Adrenal gland (tissue), 12 donors: ENCODE data around the gene CBARP. TPM values are rescaled to one million over a fixed set of nuclear protein-coding genes. Genes with fewer than 3 reads are reported as not detected.
A peak's percentile ranks its signal among the peaks of the same experiment; 100 is the strongest.
"Not testable (repeated sequence)": the region's sequence is repeated elsewhere in the genome, so short reads cannot be mapped to it uniquely, and the experiment has no call there.

Experiments used
- DNase-seq, 7 donors: peaks; one replicate each; pipeline ENCODE4 v3.0.0-alpha.2; 2019 to 2020
- H3K27ac ChIP-seq, 5 donors: fragments of 200-600 bp; sonication (generic) in 4 of 5; 1 replicate in 3 of 5; 2 replicates in 2 of 5; pipeline versions ENCODE4 v1.5.1 to v1.8.0; 2016 to 2020; ENCODE audit warnings: mild to moderate bottlenecking in 1 of 5
- H3K27me3 ChIP-seq: fragments of 200-600 bp; 2 replicates; pipeline ENCODE4 v1.8.0; 2021
- H3K36me3 ChIP-seq, 2 donors: fragments of 200-600 bp; replicated peaks in 1 of 2; 1 replicate in 1 of 2; 2 replicates in 1 of 2; pipeline versions ENCODE4 v1.5.1 to v1.8.0; 2018 to 2022
- H3K4me1 ChIP-seq, 2 donors: fragments of 200-600 bp; replicated peaks in 1 of 2; 1 replicate in 1 of 2; 2 replicates in 1 of 2; pipeline versions ENCODE4 v1.5.1 to v1.8.0; 2018 to 2021
- H3K4me3 ChIP-seq, 4 donors: fragments of 200-600 bp; sonication (generic) in 3 of 4; one replicate each; pipeline ENCODE4 v1.5.1; 2016 to 2018
- H3K9me3 ChIP-seq, 3 donors: fragments of 200-600 bp; sonication (generic) in 1 of 3; replicated peaks in 1 of 3; 1 replicate in 2 of 3; 2 replicates in 1 of 3; pipeline versions ENCODE4 v1.5.1 to v1.8.0; 2016 to 2021
- POLR2A ChIP-seq, 2 donors: fragments of 450-650 bp; IDR thresholded peaks; one replicate each; pipeline ENCODE4 v1.6.1; 2017; ENCODE audit warnings: antibody characterized with exemption in 2 of 2, mild to moderate bottlenecking in 2 of 2, moderate library complexity in 1 of 2
- WGBS, 4 donors: extraction: QIAGEN DNeasy Blood & Tissue Kit in 2 of 4; methylation state at CpG; one replicate each; pipeline versions ENCODE4 v1.1.5 to v1.1.7; 2013 to 2017; 5-methylcytosine and 5-hydroxymethylcytosine counted together
- intact Hi-C, 2 donors: fragments of 100-400 bp; cut with DNase I; formaldehyde crosslinking; loops; one replicate each; pipeline versions ENCODE4 v1.14.1 to v1.15.0; 2022 to 2023
- polyA plus RNA-seq, 3 donors: library from polyadenylated mRNA; stranded (reverse); fragments of 200-250 nt in 2 of 3; fragments of 350-450 nt in 1 of 3; fragmentation: Illumina TruSeq in 1 of 3; extraction: RNeasy Lipid Tissue Mini Kit (QIAGEN cat#74804) in 1 of 3; gene quantifications; one replicate each; pipeline ENCODE4 v1.2.3, GENCODE V29; 2013 to 2014
- total RNA-seq, 9 donors: library from RNA; depleted of rRNA in 4 of 9; stranded (reverse); fragments of >200 nt in 4 of 9; fragments of 120-200 nt in 1 of 9; fragmentation: NEBNext Ultra II Directional in 1 of 9; extraction: Animal tissue kit (Norgen Biotek cat#: 25700) in 1 of 9; gene quantifications; one replicate each; pipeline versions ENCODE4 v1.1.0 to v1.2.4, GENCODE V29; 2013 to 2023
- TF ChIP-seq, protein P1 (sequence below), 6 experiments: fragments of 450-650 bp in 4 of 6; fragments of 200-600 bp in 2 of 6; sonication (generic) in 1 of 6; IDR thresholded peaks; 1 replicate in 5 of 6; 2 replicates in 1 of 6; pipeline versions ENCODE4 v1.5.1 to v1.8.0; 2016 to 2021; ENCODE audit warnings: antibody characterized with exemption in 6 of 6, mild to moderate bottlenecking in 2 of 6, moderate library complexity in 1 of 6
- donor health status: healthy with polysubstance abuse.
- donor health status: Bipolar disorder and iron deficiency.
- donor health status: DM: yes; HTN: yes; CAD: no.
- donor health status: DM: no; HTN: no; CAD: no.
- donor health status: DM: no; HTN: no; CAD: no.
- donor health status: DM: yes; HTN: yes; CAD: no.

The CBARP gene
- total and polyA plus RNA-seq, 12 donors, result 0.09 to 9.3 (median 1.8) TPM; not detected in 2

DNA sequence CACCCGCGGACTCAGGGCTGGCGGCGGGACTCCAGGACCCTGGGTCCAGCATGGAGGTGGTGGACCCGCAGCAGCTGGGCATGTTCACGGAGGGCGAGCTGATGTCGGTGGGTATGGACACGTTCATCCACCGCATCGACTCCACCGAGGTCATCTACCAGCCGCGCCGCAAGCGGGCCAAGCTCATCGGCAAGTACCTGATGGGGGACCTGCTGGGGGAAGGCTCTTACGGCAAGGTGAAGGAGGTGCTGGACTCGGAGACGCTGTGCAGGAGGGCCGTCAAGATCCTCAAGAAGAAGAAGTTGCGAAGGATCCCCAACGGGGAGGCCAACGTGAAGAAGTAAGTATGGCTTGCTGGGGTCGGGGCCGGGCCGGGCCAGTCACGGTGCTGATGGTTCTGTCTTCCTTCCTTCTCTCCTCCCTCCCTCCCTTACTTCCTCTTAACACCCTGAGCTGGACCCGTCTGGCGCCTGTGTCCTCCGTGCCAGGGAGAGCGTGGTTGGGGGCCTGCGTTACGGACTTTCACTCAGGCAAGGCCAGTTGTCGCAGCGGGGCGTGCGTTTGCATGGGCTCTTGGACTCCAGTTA lies 30.8 kb downstream of the CBARP start:
- 1 to 2% (median 1%) methylated on average over 17 to 38 of the region's 38 CpGs for WGBS, 4 donors
- peak in 4 of 7 donors; percentile 26 to 53 (median 40) for DNase-seq
- H3K27ac ChIP-seq, result peak overlapping the region; percentile 58 to 91 (median 79)
- TF ChIP-seq POLR2A (IDR thresholded peaks at IDR 0.05), result no peak
- TF ChIP-seq, protein P1, sequence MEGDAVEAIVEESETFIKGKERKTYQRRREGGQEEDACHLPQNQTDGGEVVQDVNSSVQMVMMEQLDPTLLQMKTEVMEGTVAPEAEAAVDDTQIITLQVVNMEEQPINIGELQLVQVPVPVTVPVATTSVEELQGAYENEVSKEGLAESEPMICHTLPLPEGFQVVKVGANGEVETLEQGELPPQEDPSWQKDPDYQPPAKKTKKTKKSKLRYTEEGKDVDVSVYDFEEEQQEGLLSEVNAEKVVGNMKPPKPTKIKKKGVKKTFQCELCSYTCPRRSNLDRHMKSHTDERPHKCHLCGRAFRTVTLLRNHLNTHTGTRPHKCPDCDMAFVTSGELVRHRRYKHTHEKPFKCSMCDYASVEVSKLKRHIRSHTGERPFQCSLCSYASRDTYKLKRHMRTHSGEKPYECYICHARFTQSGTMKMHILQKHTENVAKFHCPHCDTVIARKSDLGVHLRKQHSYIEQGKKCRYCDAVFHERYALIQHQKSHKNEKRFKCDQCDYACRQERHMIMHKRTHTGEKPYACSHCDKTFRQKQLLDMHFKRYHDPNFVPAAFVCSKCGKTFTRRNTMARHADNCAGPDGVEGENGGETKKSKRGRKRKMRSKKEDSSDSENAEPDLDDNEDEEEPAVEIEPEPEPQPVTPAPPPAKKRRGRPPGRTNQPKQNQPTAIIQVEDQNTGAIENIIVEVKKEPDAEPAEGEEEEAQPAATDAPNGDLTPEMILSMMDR (IDR thresholded peaks at IDR 0.05), result no peak
- peaks cover 0 to 10% of the 10 kb centered on the region in 2 donors for H3K36me3 ChIP-seq
- H3K27me3 ChIP-seq, result no peaks in the 10 kb centered on the region
- H3K9me3 ChIP-seq, result no peaks in the 10 kb centered on the region
- H3K4me3 ChIP-seq, result peak overlapping the region; percentile 34 to 93 (median 52)
- intact Hi-C loops, result no loop called here
- H3K4me1 ChIP-seq, result peaks cover 37 to 58% of the 10 kb centered on the region in 2 donors

DNA sequence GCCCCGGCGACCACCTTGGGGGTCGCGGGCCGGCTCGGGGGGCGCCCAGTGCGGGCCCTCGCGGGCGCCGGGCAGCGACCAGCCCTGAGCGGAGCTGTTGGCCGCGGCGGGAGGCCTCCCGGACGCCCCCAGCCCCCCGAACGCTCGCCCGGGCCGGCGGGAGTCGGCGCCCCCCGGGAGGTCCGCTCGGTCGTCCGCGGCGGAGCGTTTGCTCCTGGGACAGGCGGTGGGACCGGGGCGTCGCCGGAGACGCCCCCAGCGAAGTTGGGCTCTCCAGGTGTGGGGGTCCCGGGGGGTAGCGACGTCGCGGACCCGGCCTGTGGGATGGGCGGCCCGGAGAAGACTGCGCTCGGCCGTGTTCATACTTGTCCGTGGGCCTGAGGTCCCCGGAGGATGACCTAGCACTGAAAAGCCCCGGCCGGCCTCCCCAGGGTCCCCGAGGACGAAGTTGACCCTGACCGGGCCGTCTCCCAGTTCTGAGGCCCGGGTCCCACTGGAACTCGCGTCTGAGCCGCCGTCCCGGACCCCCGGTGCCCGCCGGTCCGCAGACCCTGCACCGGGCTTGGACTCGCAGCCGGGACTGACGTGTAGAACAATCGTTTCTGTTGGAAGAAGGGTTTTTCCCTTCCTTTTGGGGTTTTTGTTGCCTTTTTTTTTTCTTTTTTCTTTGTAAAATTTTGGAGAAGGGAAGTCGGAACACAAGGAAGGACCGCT lies 31.5 kb downstream of the CBARP start:
- TF ChIP-seq, protein P1 (IDR thresholded peaks at IDR 0.05), result no peak
- no peak for TF ChIP-seq POLR2A (IDR thresholded peaks at IDR 0.05)
- H3K36me3 ChIP-seq, result peaks cover 0 to 10% of the 10 kb centered on the region in 2 donors
- H3K9me3 ChIP-seq, result no peaks in the 10 kb centered on the region
- 0 to 1% (median 1%) methylated on average over 21 to 78 of the region's 78 CpGs for WGBS, 4 donors
- peak in 4 of 7 donors; percentile 24 to 42 (median 34) for DNase-seq
- peak overlapping the region; percentile 34 to 93 (median 52) for H3K4me3 ChIP-seq
- peak overlapping the region; percentile 58 to 91 (median 79) for H3K27ac ChIP-seq
- intact Hi-C loops, result no loop called here
- H3K4me1 ChIP-seq, result peaks cover 37 to 52% of the 10 kb centered on the region in 2 donors
- H3K27me3 ChIP-seq, result no peaks in the 10 kb centered on the region

DNA sequence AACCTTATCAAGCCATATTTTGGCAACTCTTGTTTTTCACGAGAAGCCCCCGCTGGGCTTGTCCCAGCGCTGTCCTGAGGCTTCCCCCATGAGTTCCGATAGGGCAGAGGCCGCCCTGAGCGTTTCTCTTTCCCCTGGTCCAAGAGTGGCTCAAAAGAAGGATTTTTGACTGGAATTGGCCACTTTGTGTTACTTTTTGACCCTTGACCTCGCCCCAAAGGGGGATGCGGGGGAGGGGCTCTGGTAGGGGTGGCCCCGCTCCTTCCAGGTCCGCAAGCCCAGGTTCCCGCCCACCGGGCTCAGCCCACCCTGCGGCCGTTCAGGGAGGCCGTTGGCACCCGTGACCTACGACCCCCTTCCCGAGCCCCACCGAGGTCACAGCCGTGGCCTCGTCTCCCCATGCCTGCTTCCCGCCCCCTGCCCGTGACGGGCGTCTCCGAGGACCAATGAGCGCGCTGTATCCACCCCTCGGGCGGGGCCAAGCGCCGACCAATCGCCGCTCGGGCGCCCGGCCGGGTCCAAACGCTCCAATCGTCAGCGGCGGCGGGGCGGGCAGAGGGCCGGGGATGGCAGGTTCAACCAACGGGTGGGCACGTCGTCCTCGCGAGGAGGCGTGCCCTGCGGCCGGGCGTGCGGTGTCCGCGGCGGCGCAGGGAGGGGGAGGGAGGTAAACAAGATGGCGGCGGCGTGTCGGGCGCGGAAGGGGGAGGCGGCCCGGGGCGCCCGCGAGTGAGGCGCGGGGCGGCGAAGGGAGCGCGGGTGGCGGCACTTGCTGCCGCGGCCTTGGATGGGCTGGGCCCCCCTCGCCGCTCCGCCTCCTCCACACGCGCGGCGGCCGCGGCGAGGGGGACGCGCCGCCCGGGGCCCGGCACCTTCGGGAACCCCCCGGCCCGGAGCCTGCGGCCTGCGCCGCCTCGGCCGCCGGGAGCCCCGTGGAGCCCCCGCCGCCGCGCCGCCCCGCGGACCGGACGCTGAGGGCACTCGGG lies 32.4 kb downstream of the CBARP start, which contains the start of gene STK11:
Gene STK11 (plus strand): TSS at position 665 of the 986 bp plus-strand sequence. CDS start 1,136 bp downstream, outside the sequence.
- peak; percentile 59 to 92 for TF ChIP-seq POLR2A (IDR thresholded peaks at IDR 0.05)
- TF ChIP-seq, protein P1 (IDR thresholded peaks at IDR 0.05), result no peak
- Histone ChIP-seq H3K36me3 (peaks cover 0 to 8% of the 10 kb centered on the region in 2 donors), H3K4me1 (peaks cover 37 to 45% of the 10 kb centered on the region in 2 donors), H3K9me3 (no peaks in the 10 kb centered on the region), H3K27ac (peak within 1 kb of the TSS; percentile 58 to 91 (median 79)), H3K27me3 (no peaks in the 10 kb centered on the region), H3K4me3 (peak within 1 kb of the TSS; percentile 34 to 93 (median 52))
- 4 to 18% (median 10%) methylated on average over 18 to 114 of the region's 114 CpGs for WGBS, 4 donors
- intact Hi-C loops, result no loop called here
- DNase-seq, result peak; percentile 98 to 99 (median 99)

DNA sequence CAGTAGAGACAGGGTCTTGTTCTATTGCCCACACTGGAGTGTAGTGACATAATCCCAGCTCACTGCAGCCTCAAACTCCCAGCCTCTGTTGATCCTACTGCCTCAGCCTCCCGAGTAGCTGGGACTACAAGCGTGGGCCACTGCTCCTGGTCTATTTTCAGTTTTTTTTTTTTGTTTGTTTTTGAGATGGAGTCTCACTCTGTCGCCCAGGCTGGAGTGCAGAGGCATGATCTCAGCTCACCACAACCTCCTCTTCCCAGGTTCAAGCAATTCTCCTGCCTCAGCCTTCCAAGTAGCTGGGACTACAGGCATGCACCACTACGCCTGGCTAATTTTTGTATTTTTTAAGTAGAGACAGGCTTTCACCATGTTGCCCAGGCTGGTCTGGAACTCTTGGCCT lies 37.2 kb downstream of the CBARP start:
- H3K27ac ChIP-seq, intact Hi-C loops, H3K36me3 ChIP-seq, H3K27me3 ChIP-seq, H3K4me3 ChIP-seq, H3K9me3 ChIP-seq, DNase-seq: not testable (repeated sequence)
- H3K4me1 ChIP-seq, result peaks cover 4 to 18% of the 10 kb centered on the region in 2 donors
- WGBS, 4 donors, result 89 to 95% (median 93%) methylated on average over 4 of the region's 4 CpGs
